Immature natural killer cell (primary cell): ENCODE data around the gene RNF121. TPM values are rescaled to one million over a fixed set of nuclear protein-coding genes. Genes with fewer than 3 reads are reported as not detected.
A peak's percentile ranks its signal among the peaks of the same experiment; 100 is the strongest.

Experiments
- DNase-seq, 3 donors: peaks; one replicate each; pipeline ENCODE4 v3.0.0; 2022; ENCODE audit warnings: mixed read lengths in 1 of 3
- H3K27ac Mint-ChIP-seq, 6 donors: one replicate each; pipeline ENCODE4 v1.8.0; 2020; ENCODE audit warnings: mixed read lengths in 6 of 6, mild to moderate bottlenecking in 5 of 6, inconsistent platforms in 4 of 6, moderate library complexity in 3 of 6
- H3K27me3 Mint-ChIP-seq, 3 donors: one replicate each; pipeline ENCODE4 v1.8.0; 2020 to 2021; ENCODE audit warnings: low read depth in 3 of 3, mild to moderate bottlenecking in 3 of 3, mixed read lengths in 3 of 3, moderate library complexity in 3 of 3, inconsistent platforms in 1 of 3
- H3K36me3 Mint-ChIP-seq, 3 donors: one replicate each; pipeline ENCODE4 v1.8.0; 2020; ENCODE audit warnings: mixed read lengths in 3 of 3, inconsistent platforms in 2 of 3, mild to moderate bottlenecking in 2 of 3
- H3K4me1 Mint-ChIP-seq, 2 donors: one replicate each; pipeline ENCODE4 v1.8.0; 2020; ENCODE audit warnings: inconsistent platforms in 2 of 2, mild to moderate bottlenecking in 2 of 2, mixed read lengths in 2 of 2, moderate library complexity in 1 of 2
- H3K4me3 Mint-ChIP-seq, 5 donors: one replicate each; pipeline ENCODE4 v1.8.0; 2020; ENCODE audit warnings: mild to moderate bottlenecking in 5 of 5, mixed read lengths in 5 of 5, inconsistent platforms in 3 of 5, moderate library complexity in 3 of 5
- H3K9me3 Mint-ChIP-seq, 6 donors: one replicate each; pipeline ENCODE4 v1.8.0; 2020; ENCODE audit warnings: mild to moderate bottlenecking in 6 of 6, mixed read lengths in 6 of 6, inconsistent platforms in 4 of 6, moderate library complexity in 3 of 6
- polyA plus RNA-seq, 3 donors: library from polyadenylated mRNA; unstranded; fragments of 300-500 nt; fragmentation: Illumina TruSeq; gene quantifications; one replicate each; pipeline ENCODE4 v1.2.3, GENCODE V29; 2021

Gene RNF121
- polyA plus RNA-seq, 3 donors from 2014 or later = 9.8 to 16.0 (median 13.4) TPM

- DNase-seq = no peak
- Mint-ChIP-seq H3K36me3 (peaks cover 12 to 45% (median 18%) of the 10 kb centered on the region in 3 donors), H3K27me3 (peaks cover 3 to 9% (median 5%) of the 10 kb centered on the region in 3 donors), H3K4me1 (peaks cover 0 to under 1% of the 10 kb centered on the region in 2 donors), H3K27ac (peak overlapping the region in 1 of 6 donors; percentile 45), H3K4me3 (no peak overlapping the region), H3K9me3 (no peaks in the 10 kb centered on the region)
Observed at GRCh38 chr11:72007587-72007986, 78.7 kb downstream of the RNF121 start.

GRCh38 chr11:72008728-72009127, 79.9 kb downstream of the RNF121 start:
- H3K27ac Mint-ChIP-seq = peak overlapping the region in 2 of 6 donors; percentile 30 to 45

GRCh38 chr11:72009156-72009555, 80.3 kb downstream of the RNF121 start:
- Mint-ChIP-seq H3K4me1 (no peaks in the 10 kb centered on the region), H3K9me3 (no peaks in the 10 kb centered on the region), H3K4me3 (no peak overlapping the region), H3K27me3 (peaks cover 0 to 5% (median 2%) of the 10 kb centered on the region in 3 donors), H3K36me3 (peaks cover 10 to 40% (median 13%) of the 10 kb centered on the region in 3 donors), H3K27ac (peak overlapping the region in 2 of 6 donors; percentile 41 to 58)
- DNase-seq = no peak

More at GRCh38 chr11:72008728-72009127, 79.9 kb downstream of the RNF121 start:
- no peak for DNase-seq
- Mint-ChIP-seq H3K4me3 (no peak overlapping the region), H3K36me3 (peaks cover 10 to 41% (median 13%) of the 10 kb centered on the region in 3 donors), H3K27me3 (peaks cover 0 to 5% (median 5%) of the 10 kb centered on the region in 3 donors), H3K9me3 (no peaks in the 10 kb centered on the region), H3K4me1 (no peaks in the 10 kb centered on the region)

GRCh38 chr11:72010529-72011233, 81.8 kb downstream of the RNF121 start:
- Mint-ChIP-seq H3K36me3 (peaks cover 20 to 46% (median 26%) of the 10 kb centered on the region in 3 donors), H3K4me3 (no peak overlapping the region), H3K9me3 (no peaks in the 10 kb centered on the region), H3K27me3 (peaks cover 0 to 5% (median 2%) of the 10 kb centered on the region in 3 donors), H3K4me1 (no peaks in the 10 kb centered on the region), H3K27ac (peak overlapping the region in 3 of 6 donors; percentile 17 to 48 (median 42))
- DNase-seq = no peak

GRCh38 chr11:72012091-72012630, 83.3 kb downstream of the RNF121 start:
- peaks cover 19 to 57% (median 29%) of the 10 kb centered on the region in 3 donors for H3K36me3 Mint-ChIP-seq
- no peak for DNase-seq
- no peak overlapping the region for H3K4me3 Mint-ChIP-seq
- no peaks in the 10 kb centered on the region for H3K4me1 Mint-ChIP-seq
- H3K27me3 Mint-ChIP-seq = peaks cover 0 to 5% (median 0%) of the 10 kb centered on the region in 3 donors
- peak overlapping the region in 3 of 6 donors; percentile 19 to 58 (median 44) for H3K27ac Mint-ChIP-seq
- H3K9me3 Mint-ChIP-seq = no peaks in the 10 kb centered on the region

- peaks cover 0 to 5% (median 2%) of the 10 kb centered on the region in 3 donors for H3K27me3 Mint-ChIP-seq
- peak overlapping the region in 3 of 6 donors; percentile 30 to 64 (median 58) for H3K27ac Mint-ChIP-seq
- no peak overlapping the region for H3K4me3 Mint-ChIP-seq
- no peaks in the 10 kb centered on the region for H3K4me1 Mint-ChIP-seq
- H3K9me3 Mint-ChIP-seq = no peaks in the 10 kb centered on the region
- peaks cover 18 to 57% (median 30%) of the 10 kb centered on the region in 3 donors for H3K36me3 Mint-ChIP-seq
- no peak for DNase-seq
Observed at GRCh38 chr11:72012897-72013721, 84.3 kb downstream of the RNF121 start.

- Mint-ChIP-seq H3K27ac (peak overlapping the region in 3 of 6 donors; percentile 30 to 64 (median 58)), H3K9me3 (no peaks in the 10 kb centered on the region), H3K4me3 (no peak overlapping the region), H3K4me1 (no peaks in the 10 kb centered on the region), H3K27me3 (peaks cover 0 to 5% (median 2%) of the 10 kb centered on the region in 3 donors), H3K36me3 (peaks cover 25 to 60% (median 29%) of the 10 kb centered on the region in 3 donors)
- DNase-seq = no peak
Observed at GRCh38 chr11:72013765-72014711, 85.2 kb downstream of the RNF121 start.

GRCh38 chr11:72014761-72015320, 86.0 kb downstream of the RNF121 start:
- DNase-seq = no peak
- no peaks in the 10 kb centered on the region for H3K4me1 Mint-ChIP-seq
- peak overlapping the region in 1 of 5 donors; percentile 38 for H3K4me3 Mint-ChIP-seq
- peaks cover 25 to 63% (median 27%) of the 10 kb centered on the region in 3 donors for H3K36me3 Mint-ChIP-seq
- H3K27ac Mint-ChIP-seq = peak overlapping the region in 2 of 6 donors; percentile 42 to 49
- H3K9me3 Mint-ChIP-seq = no peaks in the 10 kb centered on the region
- H3K27me3 Mint-ChIP-seq = peaks cover 0 to 3% (median 2%) of the 10 kb centered on the region in 3 donors

- no peaks in the 10 kb centered on the region for H3K9me3 Mint-ChIP-seq
- H3K36me3 Mint-ChIP-seq = peaks cover 31 to 63% (median 33%) of the 10 kb centered on the region in 3 donors
- H3K27me3 Mint-ChIP-seq = peaks cover 0 to 5% (median 2%) of the 10 kb centered on the region in 3 donors
- H3K4me3 Mint-ChIP-seq = no peak overlapping the region
- no peak for DNase-seq
- no peak overlapping the region for H3K27ac Mint-ChIP-seq
- H3K4me1 Mint-ChIP-seq = no peaks in the 10 kb centered on the region
Observed at GRCh38 chr11:72015511-72016061, 86.7 kb downstream of the RNF121 start.

- H3K36me3 Mint-ChIP-seq = peaks cover 37 to 73% (median 40%) of the 10 kb centered on the region in 3 donors
- no peaks in the 10 kb centered on the region for H3K4me1 Mint-ChIP-seq
- no peaks in the 10 kb centered on the region for H3K9me3 Mint-ChIP-seq
- H3K4me3 Mint-ChIP-seq = no peak overlapping the region
- H3K27me3 Mint-ChIP-seq = peaks cover 0 to 2% (median 2%) of the 10 kb centered on the region in 3 donors
- peak overlapping the region in 3 of 6 donors; percentile 4 to 64 (median 40) for H3K27ac Mint-ChIP-seq
- DNase-seq = no peak
Observed at GRCh38 chr11:72018171-72018570, 89.3 kb downstream of the RNF121 start.

GRCh38 chr11:72023335-72023734, 94.5 kb downstream of the RNF121 start:
- Mint-ChIP-seq H3K27me3 (peaks cover 0 to 2% (median 0%) of the 10 kb centered on the region in 3 donors), H3K4me1 (peaks cover 20 to 34% of the 10 kb centered on the region in 2 donors), H3K9me3 (no peaks in the 10 kb centered on the region), H3K36me3 (peaks cover 17 to 49% (median 19%) of the 10 kb centered on the region in 3 donors), H3K27ac (peak overlapping the region in 2 of 6 donors; percentile 15 to 60), H3K4me3 (no peak overlapping the region)
- DNase-seq = no peak

GRCh38 chr11:72024069-72024754, 95.4 kb downstream of the RNF121 start:
- peaks cover 11 to 40% (median 18%) of the 10 kb centered on the region in 3 donors for H3K36me3 Mint-ChIP-seq
- H3K27ac Mint-ChIP-seq = peak overlapping the region in 1 of 6 donors; percentile 16
- no peaks in the 10 kb centered on the region for H3K9me3 Mint-ChIP-seq
- peaks cover 0 to 2% (median 0%) of the 10 kb centered on the region in 3 donors for H3K27me3 Mint-ChIP-seq
- peaks cover 21 to 37% of the 10 kb centered on the region in 2 donors for H3K4me1 Mint-ChIP-seq
- no peak overlapping the region for H3K4me3 Mint-ChIP-seq
- DNase-seq = no peak
